ENCODE measurements around the gene TMEFF1. TPM values are rescaled to one million over a fixed set of nuclear protein-coding genes. Genes with fewer than 3 reads are reported as not detected.

Gene TMEFF1
- total RNA-seq, 1 donor from 2014 or later = not detected

GRCh38 chr9:100577776-100578448 is 105.0 kb downstream of the TMEFF1 start, which contains the start of gene CAVIN4:
Gene CAVIN4, plus strand, starts transcription at chr9:100578079. Its CDS starts 65 bp downstream, at chr9:100578144.
- Mint-ChIP-seq H3K4me3 (no peak within 1 kb of the TSS), H3K9me3 (no peaks in the 10 kb centered on the region), H3K4me1 (no peaks in the 10 kb centered on the region), H3K27ac (no peak within 1 kb of the TSS), H3K27me3 (no peaks in the 10 kb centered on the region), H3K36me3 (ENCODE audit: low read depth) (no peaks in the 10 kb centered on the region)
- CTCF ChIA-PET = no interaction called here
- ATAC-seq (ENCODE audit: low read depth) (no peak), DNase-seq (no peak)
- TF ChIP-seq, protein P1, sequence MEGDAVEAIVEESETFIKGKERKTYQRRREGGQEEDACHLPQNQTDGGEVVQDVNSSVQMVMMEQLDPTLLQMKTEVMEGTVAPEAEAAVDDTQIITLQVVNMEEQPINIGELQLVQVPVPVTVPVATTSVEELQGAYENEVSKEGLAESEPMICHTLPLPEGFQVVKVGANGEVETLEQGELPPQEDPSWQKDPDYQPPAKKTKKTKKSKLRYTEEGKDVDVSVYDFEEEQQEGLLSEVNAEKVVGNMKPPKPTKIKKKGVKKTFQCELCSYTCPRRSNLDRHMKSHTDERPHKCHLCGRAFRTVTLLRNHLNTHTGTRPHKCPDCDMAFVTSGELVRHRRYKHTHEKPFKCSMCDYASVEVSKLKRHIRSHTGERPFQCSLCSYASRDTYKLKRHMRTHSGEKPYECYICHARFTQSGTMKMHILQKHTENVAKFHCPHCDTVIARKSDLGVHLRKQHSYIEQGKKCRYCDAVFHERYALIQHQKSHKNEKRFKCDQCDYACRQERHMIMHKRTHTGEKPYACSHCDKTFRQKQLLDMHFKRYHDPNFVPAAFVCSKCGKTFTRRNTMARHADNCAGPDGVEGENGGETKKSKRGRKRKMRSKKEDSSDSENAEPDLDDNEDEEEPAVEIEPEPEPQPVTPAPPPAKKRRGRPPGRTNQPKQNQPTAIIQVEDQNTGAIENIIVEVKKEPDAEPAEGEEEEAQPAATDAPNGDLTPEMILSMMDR (IDR thresholded peaks at IDR 0.05) = no peak
- intact Hi-C loops (cut with micrococcal nuclease) = no loop called here
- POLR2A ChIA-PET = no interaction called here

- TF ChIP-seq, protein P1 (IDR thresholded peaks at IDR 0.05) = no peak
- H3K27ac Mint-ChIP-seq = no peak overlapping the region
- ChIA-PET POLR2A (no interaction called here), CTCF (no interaction called here)
- no peaks in the 10 kb centered on the region for H3K4me1 Mint-ChIP-seq
- intact Hi-C loops (cut with micrococcal nuclease) = no loop called here
- no peaks in the 10 kb centered on the region for H3K36me3 Mint-ChIP-seq (ENCODE audit: low read depth)
- H3K27me3 Mint-ChIP-seq = no peaks in the 10 kb centered on the region
- no peaks in the 10 kb centered on the region for H3K9me3 Mint-ChIP-seq
- DNase-seq (no peak), ATAC-seq (ENCODE audit: low read depth) (no peak)
- no peak overlapping the region for H3K4me3 Mint-ChIP-seq
Measured at GRCh38 chr9:100578610-100579009, 105.7 kb downstream of the TMEFF1 start.

DNA sequence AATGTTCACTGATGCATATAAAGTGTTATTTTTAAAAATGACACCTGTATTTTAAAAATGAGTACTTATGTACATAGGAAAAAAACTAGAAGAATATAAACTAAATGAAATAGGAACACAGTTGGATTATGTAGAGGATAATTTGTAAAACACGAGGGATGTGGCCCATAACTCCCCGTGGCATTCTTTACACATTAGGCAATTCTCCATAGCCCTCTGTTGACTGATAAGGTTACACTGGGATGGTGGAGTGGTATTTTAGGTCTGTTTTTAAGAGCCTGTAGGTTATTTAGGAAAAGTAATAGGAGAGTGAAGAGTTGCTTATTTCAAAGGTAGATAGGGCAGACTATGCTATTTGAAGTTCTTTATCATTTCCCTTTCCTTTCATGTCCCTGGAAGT is 106.7 kb downstream of the TMEFF1 start:
- DNase-seq (no peak), ATAC-seq (ENCODE audit: low read depth) (no peak)
- Mint-ChIP-seq H3K4me3 (no peak overlapping the region), H3K27ac (no peak overlapping the region), H3K27me3 (no peaks in the 10 kb centered on the region), H3K36me3 (ENCODE audit: low read depth) (no peaks in the 10 kb centered on the region), H3K9me3 (no peaks in the 10 kb centered on the region), H3K4me1 (no peaks in the 10 kb centered on the region)
- TF ChIP-seq, protein P1 (IDR thresholded peaks at IDR 0.05) = no peak
- intact Hi-C loops (cut with micrococcal nuclease) = no loop called here
- ChIA-PET POLR2A (no interaction called here), CTCF (no interaction called here)

DNA sequence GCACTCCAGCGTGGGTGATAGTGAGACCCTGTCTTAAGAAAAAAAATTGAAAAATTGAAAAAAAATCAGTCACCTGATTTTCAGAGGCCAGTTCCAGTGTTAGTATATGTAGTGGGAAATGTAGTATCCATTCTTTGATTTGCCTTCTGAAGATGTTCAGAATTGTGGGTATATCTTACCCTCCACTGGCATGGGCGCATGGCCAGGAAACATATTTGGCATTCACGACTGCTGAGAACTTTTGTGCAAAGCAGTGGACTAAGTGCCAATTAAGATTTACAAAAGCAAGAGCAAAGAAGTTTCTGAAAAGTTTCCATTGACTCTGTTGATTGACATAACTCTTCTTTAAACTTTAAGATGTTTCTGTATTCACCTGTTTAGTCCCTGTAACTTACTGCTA is 107.3 kb downstream of the TMEFF1 start:
- TF ChIP-seq, protein P1 (IDR thresholded peaks at IDR 0.05) = no peak
- H3K4me1 Mint-ChIP-seq = no peaks in the 10 kb centered on the region
- ChIA-PET CTCF (no interaction called here), POLR2A (no interaction called here)
- no peaks in the 10 kb centered on the region for H3K9me3 Mint-ChIP-seq
- H3K27ac Mint-ChIP-seq = no peak overlapping the region
- no peak for DNase-seq
- no peaks in the 10 kb centered on the region for H3K36me3 Mint-ChIP-seq (ENCODE audit: low read depth)
- no peak for ATAC-seq (ENCODE audit: low read depth)
- H3K27me3 Mint-ChIP-seq = no peaks in the 10 kb centered on the region
- no peak overlapping the region for H3K4me3 Mint-ChIP-seq
- intact Hi-C loops (cut with micrococcal nuclease) = no loop called here

DNA sequence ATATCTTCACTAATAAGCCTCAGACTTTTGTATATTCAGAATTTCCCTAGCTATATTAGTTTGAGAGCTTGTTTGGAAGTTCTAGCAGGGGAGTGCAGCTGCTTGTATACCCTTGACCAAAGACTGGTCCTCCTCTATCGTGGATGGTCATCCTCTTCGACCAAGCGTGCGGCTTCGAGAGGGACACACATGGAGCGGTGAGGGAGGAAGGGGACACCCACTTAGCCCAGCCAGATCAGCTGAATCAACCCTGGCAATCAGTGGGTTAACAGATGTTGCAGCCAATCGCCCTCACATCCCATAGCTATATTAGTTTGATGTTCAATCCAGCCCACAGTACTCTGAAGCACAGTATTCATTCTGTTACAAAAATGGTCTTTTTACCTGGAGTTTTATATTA is 108.1 kb downstream of the TMEFF1 start:
- Mint-ChIP-seq H3K9me3 (no peaks in the 10 kb centered on the region), H3K27ac (no peak overlapping the region), H3K4me1 (no peaks in the 10 kb centered on the region), H3K27me3 (no peaks in the 10 kb centered on the region), H3K36me3 (ENCODE audit: low read depth) (no peaks in the 10 kb centered on the region), H3K4me3 (no peak overlapping the region)
- ChIA-PET POLR2A (no interaction called here), CTCF (no interaction called here)
- ATAC-seq (ENCODE audit: low read depth) (no peak), DNase-seq (no peak)
- intact Hi-C loops (cut with micrococcal nuclease) = no loop called here
- TF ChIP-seq, protein P1 (IDR thresholded peaks at IDR 0.05) = no peak
